ENCODE data around the gene ZNF580. TPM values are rescaled to one million over a fixed set of nuclear protein-coding genes. Genes with fewer than 3 reads are reported as not detected.

The ZNF580 gene
- total and polyA plus RNA-seq, 2 of the 13 experiments (the other 11 are each of a cell fraction or from before 2014, with no cell fraction given) = 4.4 to 6.0 TPM

DNA sequence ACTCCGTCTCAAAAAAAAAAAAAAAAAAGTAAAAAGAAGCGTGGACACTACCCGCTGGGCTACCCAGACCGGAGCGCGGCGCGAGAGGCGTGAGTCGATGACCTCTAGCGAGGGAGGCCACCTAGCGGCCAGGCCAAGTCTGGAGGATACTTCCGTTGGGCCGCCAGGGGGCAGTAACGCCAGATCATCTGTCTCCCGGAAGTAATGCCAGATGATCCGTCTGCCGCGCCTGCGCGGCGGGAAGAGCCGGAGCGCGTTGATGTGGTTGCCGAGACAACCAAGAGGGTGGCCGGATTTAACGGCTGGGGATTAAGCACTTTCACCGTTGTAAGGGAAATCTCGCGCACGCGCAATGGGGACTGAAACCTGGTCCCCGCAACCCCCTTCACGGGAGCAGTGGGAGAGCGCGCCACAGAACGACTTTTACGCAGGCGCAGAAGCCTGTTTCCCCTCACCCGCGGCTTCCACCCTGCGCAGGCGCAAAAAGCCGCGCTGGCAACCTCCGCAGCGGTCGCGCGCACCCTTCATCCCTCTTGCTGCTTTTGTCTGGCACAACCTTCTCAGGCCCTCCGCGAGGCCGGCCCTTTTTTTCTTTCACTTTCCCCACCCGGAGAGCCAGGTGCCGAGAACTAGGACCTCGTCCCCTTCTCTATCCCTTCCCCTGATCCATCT, 13.0 kb downstream of the ZNF580 start (continued):
- no peak for TF ChIP-seq SNAI1 (CRISPR knock-in tag; IDR thresholded peaks at IDR 0.05; ENCODE audit: borderline replicate concordance)
- TF ChIP-seq SOX5 (CRISPR knock-in tag; IDR thresholded peaks at IDR 0.05; ENCODE audit: borderline replicate concordance) = no peak; the same call in 1 of the 2 replicates
- no peak for TF ChIP-seq ZNF841 (CRISPR knock-in tag; IDR thresholded peaks at IDR 0.05; ENCODE audit: borderline replicate concordance)
- TF ChIP-seq ZNF616 (CRISPR knock-in tag; IDR thresholded peaks at IDR 0.05; ENCODE audit: low read depth) = 0 out of 2 replicates have a peak, but pooled peaks have one; percentile 59
- no peak for TF ChIP-seq ZNF776 (CRISPR knock-in tag; IDR thresholded peaks at IDR 0.05)
- TF ChIP-seq GLI4 (CRISPR knock-in tag; IDR thresholded peaks at IDR 0.05; ENCODE audit: borderline replicate concordance) = no peak
- no peak for TF ChIP-seq CC2D1A (CRISPR knock-in tag; IDR thresholded peaks at IDR 0.05)
- TF ChIP-seq ZNF235 (CRISPR knock-in tag; IDR thresholded peaks at IDR 0.05; ENCODE audit: borderline replicate concordance) = no peak
- no peak for TF ChIP-seq PCBP2 (optimal IDR thresholded peaks at IDR 0.05; ENCODE audit: low read depth, low read length, poor library complexity, severe bottlenecking)
- no peak for TF ChIP-seq ZNF546 (CRISPR knock-in tag; conservative IDR thresholded peaks at IDR 0.05)
- TF ChIP-seq, protein P1, sequence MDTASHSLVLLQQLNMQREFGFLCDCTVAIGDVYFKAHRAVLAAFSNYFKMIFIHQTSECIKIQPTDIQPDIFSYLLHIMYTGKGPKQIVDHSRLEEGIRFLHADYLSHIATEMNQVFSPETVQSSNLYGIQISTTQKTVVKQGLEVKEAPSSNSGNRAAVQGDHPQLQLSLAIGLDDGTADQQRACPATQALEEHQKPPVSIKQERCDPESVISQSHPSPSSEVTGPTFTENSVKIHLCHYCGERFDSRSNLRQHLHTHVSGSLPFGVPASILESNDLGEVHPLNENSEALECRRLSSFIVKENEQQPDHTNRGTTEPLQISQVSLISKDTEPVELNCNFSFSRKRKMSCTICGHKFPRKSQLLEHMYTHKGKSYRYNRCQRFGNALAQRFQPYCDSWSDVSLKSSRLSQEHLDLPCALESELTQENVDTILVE (CRISPR knock-in tag; IDR thresholded peaks at IDR 0.05) = peak; percentile 90
- TF ChIP-seq HOXA9 (CRISPR knock-in tag; IDR thresholded peaks at IDR 0.05; ENCODE audit: borderline replicate concordance) = no peak
- TF ChIP-seq ELF4 (CRISPR knock-in tag; IDR thresholded peaks at IDR 0.05; ENCODE audit: borderline replicate concordance) = peak; percentile 84; the same call in 1 of the 2 replicates
- TF ChIP-seq, protein P2, sequence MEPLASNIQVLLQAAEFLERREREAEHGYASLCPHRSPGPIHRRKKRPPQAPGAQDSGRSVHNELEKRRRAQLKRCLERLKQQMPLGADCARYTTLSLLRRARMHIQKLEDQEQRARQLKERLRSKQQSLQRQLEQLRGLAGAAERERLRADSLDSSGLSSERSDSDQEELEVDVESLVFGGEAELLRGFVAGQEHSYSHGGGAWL (CRISPR knock-in tag; IDR thresholded peaks at IDR 0.05) = no peak; the same call in 1 of the 2 replicates
- TF ChIP-seq ZNF816 (CRISPR knock-in tag; IDR thresholded peaks at IDR 0.05; ENCODE audit: borderline replicate concordance) = no peak; the same call in 1 of the 2 replicates
- no peak for TF ChIP-seq ZNF652 (CRISPR knock-in tag; IDR thresholded peaks at IDR 0.05; ENCODE audit: borderline replicate concordance, low read depth)
- TF ChIP-seq GPN1 (CRISPR knock-in tag; IDR thresholded peaks at IDR 0.05; ENCODE audit: borderline replicate concordance) = no peak
- TF ChIP-seq PRMT3 (CRISPR knock-in tag; IDR thresholded peaks at IDR 0.05; ENCODE audit: borderline replicate concordance, low read depth) = no peak
- no peak for TF ChIP-seq ZNF253 (CRISPR knock-in tag; IDR thresholded peaks at IDR 0.05; ENCODE audit: borderline replicate concordance)
- TF ChIP-seq NFYC (CRISPR knock-in tag; IDR thresholded peaks at IDR 0.05) = no peak
- no peak for TF ChIP-seq ZNF672 (CRISPR knock-in tag; IDR thresholded peaks at IDR 0.05)
- TF ChIP-seq, protein P3, sequence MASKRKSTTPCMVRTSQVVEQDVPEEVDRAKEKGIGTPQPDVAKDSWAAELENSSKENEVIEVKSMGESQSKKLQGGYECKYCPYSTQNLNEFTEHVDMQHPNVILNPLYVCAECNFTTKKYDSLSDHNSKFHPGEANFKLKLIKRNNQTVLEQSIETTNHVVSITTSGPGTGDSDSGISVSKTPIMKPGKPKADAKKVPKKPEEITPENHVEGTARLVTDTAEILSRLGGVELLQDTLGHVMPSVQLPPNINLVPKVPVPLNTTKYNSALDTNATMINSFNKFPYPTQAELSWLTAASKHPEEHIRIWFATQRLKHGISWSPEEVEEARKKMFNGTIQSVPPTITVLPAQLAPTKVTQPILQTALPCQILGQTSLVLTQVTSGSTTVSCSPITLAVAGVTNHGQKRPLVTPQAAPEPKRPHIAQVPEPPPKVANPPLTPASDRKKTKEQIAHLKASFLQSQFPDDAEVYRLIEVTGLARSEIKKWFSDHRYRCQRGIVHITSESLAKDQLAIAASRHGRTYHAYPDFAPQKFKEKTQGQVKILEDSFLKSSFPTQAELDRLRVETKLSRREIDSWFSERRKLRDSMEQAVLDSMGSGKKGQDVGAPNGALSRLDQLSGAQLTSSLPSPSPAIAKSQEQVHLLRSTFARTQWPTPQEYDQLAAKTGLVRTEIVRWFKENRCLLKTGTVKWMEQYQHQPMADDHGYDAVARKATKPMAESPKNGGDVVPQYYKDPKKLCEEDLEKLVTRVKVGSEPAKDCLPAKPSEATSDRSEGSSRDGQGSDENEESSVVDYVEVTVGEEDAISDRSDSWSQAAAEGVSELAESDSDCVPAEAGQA (IDR thresholded peaks at IDR 0.05; ENCODE audit: low read depth) = no peak
- TF ChIP-seq, protein P3 (CRISPR knock-in tag; IDR thresholded peaks at IDR 0.05; ENCODE audit: borderline replicate concordance) = no peak
